ENCODE data around the gene FILIP1.

FILIP1 gene

GRCh38 chr6:75257343-75258087 is 236.1 kb downstream of the FILIP1 start:
- DNase-seq = no peak

GRCh38 chr6:75250552-75250951 is 243.0 kb downstream of the FILIP1 start:
- no peak for DNase-seq

GRCh38 chr6:75249837-75250236 is 243.8 kb downstream of the FILIP1 start:
- no peak for DNase-seq

- DNase-seq = no peak
Observed at GRCh38 chr6:75246386-75246785, 247.2 kb downstream of the FILIP1 start.

GRCh38 chr6:75244063-75244584 is 249.5 kb downstream of the FILIP1 start:
- peak; percentile 35 for DNase-seq

- DNase-seq = peak; percentile 95
Observed at GRCh38 chr6:75243333-75244062, 250.1 kb downstream of the FILIP1 start, which contains the start of gene COX7A2. TSS of gene COX7A2 (minus strand) at chr6:75243801. CDS start at chr6:75243734, 67 bp downstream.

Data from DMS79 (cell line).